Cardiac muscle cell (in vitro differentiated cells and primary cell): ENCODE results near the gene TMEM245. TPM values are rescaled to one million over a fixed set of nuclear protein-coding genes. Genes with fewer than 3 reads are reported as not detected.

Experiments used
- DNase-seq, 2 donors: peaks; one replicate each; pipeline versions ENCODE4 v3.0.0 to v3.0.0-alpha.2; 2010 to 2017; ENCODE audit warnings: low read depth in 1 of 2, low spot score in 1 of 2
- H3K27ac ChIP-seq: fragments of 200-600 bp; sonication (generic); 2 replicates; pipeline ENCODE4 v1.5.1; 2016
- H3K27me3 ChIP-seq: fragments of 200-600 bp; sonication (generic); 2 replicates; pipeline ENCODE4 v1.6.0; 2016; ENCODE audit warnings: control low read depth
- H3K36me3 ChIP-seq: fragments of 200-600 bp; sonication (generic); 2 replicates; pipeline ENCODE4 v1.5.1; 2016; ENCODE audit warnings: control low read depth
- H3K4me1 ChIP-seq: fragments of 200-600 bp; sonication (generic); 2 replicates; pipeline ENCODE4 v1.8.1; 2017; ENCODE audit warnings: low read depth, mild to moderate bottlenecking, mixed run types
- H3K4me3 ChIP-seq: fragments of 200-600 bp; sonication (generic); 2 replicates; pipeline ENCODE4 v1.5.1; 2016; ENCODE audit warnings: mild to moderate bottlenecking
- H3K9me3 ChIP-seq: fragments of 200-600 bp; sonication (generic); 2 replicates; pipeline ENCODE4 v1.5.1; 2017; ENCODE audit warnings: low read depth, mild to moderate bottlenecking, control low read depth
- CTCF ChIP-seq: IDR thresholded peaks from 2 replicates; pipeline ENCODE4 v1.5.1; 2012; ENCODE audit warnings: low read depth, mild to moderate bottlenecking, low read length
- polyA plus RNA-seq: library from polyadenylated mRNA; unstranded; fragments of >200 nt; fragmentation: Nextera tagmentation; extraction: Ambion mirVana; gene quantifications from 2 replicates; pipeline ENCODE4 v1.2.1, GENCODE V29; 2016
- total RNA-seq: library from RNA; depleted of rRNA; stranded (reverse); fragments of >200 nt; gene quantifications from 2 replicates; pipeline ENCODE4 v1.2.3, GENCODE V29; 2016

TMEM245 gene
- total and polyA plus RNA-seq, 2 experiments from 2014 or later, result 75.6 to 88.1 TPM

GRCh38 chr9:109037946-109038715 lies 81.6 kb downstream of the TMEM245 start:
- Histone ChIP-seq H3K4me3 (no peak overlapping the region), H3K9me3 (no peaks in the 10 kb centered on the region), H3K4me1 (peaks cover 8% of the 10 kb centered on the region), H3K27ac (peak overlapping the region; percentile 74), H3K27me3 (no peaks in the 10 kb centered on the region), H3K36me3 (peaks cover 19% of the 10 kb centered on the region)
- TF ChIP-seq CTCF, result no peak
- no peak for DNase-seq

- Histone ChIP-seq H3K4me3 (no peak overlapping the region), H3K27ac (peak overlapping the region; percentile 74), H3K36me3 (peaks cover 17% of the 10 kb centered on the region), H3K4me1 (peaks cover 8% of the 10 kb centered on the region), H3K27me3 (no peaks in the 10 kb centered on the region), H3K9me3 (no peaks in the 10 kb centered on the region)
- peak; percentile 32 to 57 for DNase-seq
- TF ChIP-seq CTCF, result no peak
Observed at GRCh38 chr9:109036744-109037680, 82.7 kb downstream of the TMEM245 start.

GRCh38 chr9:109035684-109036423 lies 83.9 kb downstream of the TMEM245 start:
- Histone ChIP-seq H3K9me3 (no peaks in the 10 kb centered on the region), H3K27ac (peak overlapping the region; percentile 74), H3K4me3 (no peak overlapping the region), H3K36me3 (peaks cover 17% of the 10 kb centered on the region), H3K4me1 (peaks cover 9% of the 10 kb centered on the region), H3K27me3 (no peaks in the 10 kb centered on the region)
- TF ChIP-seq CTCF, result no peak
- peak in 1 of 2 donors; percentile 84 for DNase-seq

GRCh38 chr9:109033941-109034700 lies 85.6 kb downstream of the TMEM245 start:
- DNase-seq, result no peak
- Histone ChIP-seq H3K36me3 (peaks cover 17% of the 10 kb centered on the region), H3K4me3 (no peak overlapping the region), H3K9me3 (no peaks in the 10 kb centered on the region), H3K4me1 (peaks cover 26% of the 10 kb centered on the region), H3K27me3 (no peaks in the 10 kb centered on the region), H3K27ac (peak overlapping the region; percentile 31)
- no peak for TF ChIP-seq CTCF
